Measurements from ENCODE around the gene SLC38A8.

The SLC38A8 gene

DNA sequence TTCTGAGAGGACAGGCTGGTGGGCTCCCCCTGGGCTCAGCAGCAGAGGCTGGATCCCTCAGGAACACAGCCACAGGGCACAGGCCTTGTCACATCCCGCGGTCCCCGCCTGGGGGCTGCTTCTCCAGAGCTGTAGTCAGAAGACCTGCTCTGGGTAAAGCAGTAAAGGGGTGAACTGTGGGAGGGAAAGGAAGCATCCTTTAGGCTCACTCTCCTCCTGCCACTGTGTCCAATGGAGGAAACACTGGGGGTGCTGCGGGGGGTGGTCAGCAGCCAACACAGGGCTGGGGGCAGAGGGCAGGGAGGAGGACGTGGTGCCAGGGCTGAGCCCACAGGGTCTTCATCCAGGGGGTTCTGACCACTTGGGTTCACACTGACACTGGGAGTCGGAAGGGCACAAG, 5.0 kb upstream of the SLC38A8 start:
- DNase-seq, result no peak

- DNase-seq, result no peak
These were observed 4.6 kb upstream of the SLC38A8 start for GRCh38 chr16:84047206-84047605.

DNA sequence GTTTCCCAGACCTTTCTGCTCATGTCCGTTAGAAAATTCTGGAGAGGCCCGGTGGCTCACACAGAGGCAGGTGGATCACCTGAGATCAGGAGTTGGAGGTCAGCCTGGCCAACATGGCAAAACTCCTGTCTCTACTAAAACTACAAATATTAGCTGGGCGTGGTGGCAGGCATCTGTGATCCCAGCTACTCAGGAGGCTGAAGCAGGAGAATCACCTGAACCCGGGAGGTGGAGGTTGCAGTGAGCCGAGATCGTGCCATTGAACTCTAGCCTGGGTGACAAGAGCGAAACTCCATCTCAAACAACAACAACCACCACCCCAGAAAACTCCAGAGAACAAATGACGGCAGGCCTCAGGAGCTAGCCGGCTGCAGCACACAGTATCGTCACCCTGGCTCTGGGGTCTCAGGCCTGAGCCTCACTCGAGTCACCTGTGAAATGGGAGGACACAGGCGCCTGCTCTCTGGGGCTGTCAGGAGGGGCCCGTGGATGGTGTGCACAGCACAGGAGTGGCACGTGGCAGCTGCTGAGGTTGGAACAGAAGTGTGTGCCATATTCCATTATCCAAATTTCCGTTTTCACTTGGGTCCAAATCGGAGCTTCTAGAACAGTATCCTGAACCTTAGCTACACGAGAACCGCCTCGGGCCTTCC, 3.3 kb upstream of the SLC38A8 start:
- DNase-seq, result no peak

DNA sequence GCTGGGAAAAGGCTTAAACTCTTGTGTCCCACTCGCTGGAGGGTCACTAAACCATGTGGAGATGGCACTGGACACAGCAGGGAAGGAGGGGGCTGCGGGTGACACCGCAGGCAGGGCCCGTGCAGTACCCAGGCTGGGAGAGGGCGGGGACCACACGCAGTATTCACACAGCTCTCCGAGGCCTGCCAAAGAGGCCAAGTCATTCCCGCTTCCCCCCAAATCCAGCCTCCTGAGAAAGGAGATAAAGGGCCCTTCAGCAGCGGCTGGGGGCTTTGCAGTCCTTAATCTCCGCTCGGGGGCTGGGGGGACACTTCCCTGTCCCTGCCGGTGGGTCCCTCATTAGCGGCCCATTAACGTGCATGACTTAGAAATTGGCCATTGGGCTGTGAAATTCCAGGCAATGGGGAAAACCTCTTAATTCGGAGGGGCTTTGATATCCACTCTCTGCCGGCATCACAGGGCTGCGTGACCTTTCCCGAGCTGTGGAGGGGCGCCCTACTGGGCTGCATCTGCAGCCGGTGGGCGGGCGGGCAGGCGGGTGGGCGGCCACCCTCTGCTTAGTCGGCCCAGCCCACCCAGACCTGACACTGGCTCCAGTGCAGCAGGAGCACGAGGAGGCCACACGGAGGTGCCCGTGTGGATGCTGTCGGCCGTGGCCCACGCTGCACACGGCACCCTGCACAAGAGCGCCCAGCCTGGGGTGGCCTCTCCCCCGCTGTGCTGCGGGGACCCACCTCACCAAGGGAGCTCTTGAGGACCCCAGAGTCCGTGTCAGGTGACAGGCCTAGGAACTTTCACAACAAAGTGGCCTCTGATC, 2.6 kb upstream of the SLC38A8 start:
- DNase-seq, result no peak

DNA sequence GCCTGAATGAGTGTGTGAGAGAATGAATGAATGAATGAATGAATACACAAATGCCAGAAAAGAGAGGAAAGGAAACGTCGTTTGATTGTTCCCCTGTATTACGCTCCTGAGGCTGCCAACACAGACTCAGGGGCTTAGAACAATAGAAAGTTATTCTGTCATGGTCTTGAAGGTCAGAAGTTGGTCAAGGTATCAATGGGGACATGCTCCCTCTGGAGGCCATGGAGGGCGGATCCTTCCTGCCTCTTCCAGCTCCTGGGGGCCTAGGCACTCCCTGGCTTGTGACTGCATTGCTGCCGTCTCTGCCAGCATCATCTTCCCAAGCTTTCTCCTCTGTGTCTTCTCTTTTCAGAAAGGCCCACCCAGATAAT, 1.5 kb upstream of the SLC38A8 start:
- DNase-seq, result peak; percentile 45

DNA sequence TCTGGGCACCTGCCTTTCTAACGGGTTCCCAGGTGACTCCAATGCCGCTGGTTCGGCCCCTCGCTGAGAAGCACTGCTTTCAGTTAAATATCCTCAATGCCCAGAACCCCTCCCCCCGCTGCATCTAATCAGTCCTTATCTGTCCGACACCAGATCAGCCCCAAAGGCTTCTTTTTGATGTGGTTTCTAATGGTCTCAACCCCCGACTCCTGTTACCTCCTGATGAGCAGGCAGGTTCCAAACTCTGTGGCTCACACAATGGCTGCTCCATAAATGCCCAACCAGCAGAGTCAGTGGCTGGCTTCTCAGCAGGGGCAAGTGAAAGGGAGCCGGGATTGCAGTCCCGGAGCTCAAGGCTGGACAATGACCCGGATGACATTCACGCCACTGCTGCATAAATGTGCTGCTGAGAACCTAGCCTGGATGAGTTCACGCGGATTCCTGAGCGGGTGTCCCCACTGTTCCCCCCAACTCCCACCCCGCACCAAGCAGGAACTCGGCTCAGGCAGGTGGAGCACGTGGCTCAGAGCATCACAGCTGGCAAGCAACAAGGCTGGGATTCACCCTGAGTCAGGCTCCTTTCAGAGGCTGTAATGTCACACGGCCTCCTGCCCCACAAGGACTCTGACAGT, 1.0 kb upstream of the SLC38A8 start:
- peak; percentile 74 for DNase-seq

DNA sequence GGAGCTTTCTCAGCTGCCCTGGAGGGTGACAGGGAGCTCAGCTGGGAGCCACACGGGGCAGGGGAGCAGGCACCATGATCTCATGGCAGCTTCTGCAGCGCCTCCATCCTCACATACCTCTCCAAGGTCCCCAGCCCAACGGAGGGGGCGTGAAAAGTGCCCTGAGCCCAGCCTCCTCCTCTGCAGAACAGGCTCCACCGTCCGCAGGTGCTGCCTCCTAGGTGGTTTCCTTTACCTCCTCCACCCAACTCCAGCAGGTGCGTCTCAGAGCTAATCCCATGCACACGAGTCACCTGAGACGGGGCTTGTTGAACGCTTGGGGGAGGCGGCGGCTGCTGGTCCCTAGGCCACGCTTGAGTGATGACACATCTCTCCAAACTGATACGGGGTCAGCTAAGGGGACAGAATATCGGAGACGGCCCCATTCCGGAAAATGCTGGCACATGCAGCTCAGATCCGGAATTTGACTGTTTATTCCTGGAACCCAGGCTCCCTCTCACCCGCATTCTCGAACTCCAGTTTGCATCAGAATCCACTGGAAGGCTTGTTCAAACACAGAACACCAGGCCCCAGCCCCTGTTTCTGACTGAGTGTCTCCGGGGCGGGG, 387 bp upstream of the SLC38A8 start:
- DNase-seq, result no peak

DNA sequence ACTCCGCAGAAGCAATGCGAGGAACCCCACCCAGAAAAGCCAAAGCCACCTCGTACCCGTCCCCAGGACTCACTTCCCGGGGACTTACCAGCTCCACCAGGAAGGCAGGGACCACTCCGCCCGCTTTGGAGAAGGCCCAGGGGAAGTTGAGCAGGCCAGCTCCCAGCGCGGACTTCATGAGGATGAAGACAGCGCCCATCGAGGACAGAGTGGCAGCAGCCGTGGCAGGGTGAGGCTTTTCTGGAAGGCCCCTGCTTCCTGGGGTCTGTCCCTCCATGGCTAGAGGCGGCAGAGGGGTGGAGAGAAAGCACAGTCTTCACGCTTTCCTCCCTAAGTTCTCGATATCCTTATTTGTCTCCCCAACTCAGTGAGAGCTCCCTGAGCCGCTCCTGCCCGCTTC, 714 bp downstream of the SLC38A8 start:
- DNase-seq, result no peak

DNA sequence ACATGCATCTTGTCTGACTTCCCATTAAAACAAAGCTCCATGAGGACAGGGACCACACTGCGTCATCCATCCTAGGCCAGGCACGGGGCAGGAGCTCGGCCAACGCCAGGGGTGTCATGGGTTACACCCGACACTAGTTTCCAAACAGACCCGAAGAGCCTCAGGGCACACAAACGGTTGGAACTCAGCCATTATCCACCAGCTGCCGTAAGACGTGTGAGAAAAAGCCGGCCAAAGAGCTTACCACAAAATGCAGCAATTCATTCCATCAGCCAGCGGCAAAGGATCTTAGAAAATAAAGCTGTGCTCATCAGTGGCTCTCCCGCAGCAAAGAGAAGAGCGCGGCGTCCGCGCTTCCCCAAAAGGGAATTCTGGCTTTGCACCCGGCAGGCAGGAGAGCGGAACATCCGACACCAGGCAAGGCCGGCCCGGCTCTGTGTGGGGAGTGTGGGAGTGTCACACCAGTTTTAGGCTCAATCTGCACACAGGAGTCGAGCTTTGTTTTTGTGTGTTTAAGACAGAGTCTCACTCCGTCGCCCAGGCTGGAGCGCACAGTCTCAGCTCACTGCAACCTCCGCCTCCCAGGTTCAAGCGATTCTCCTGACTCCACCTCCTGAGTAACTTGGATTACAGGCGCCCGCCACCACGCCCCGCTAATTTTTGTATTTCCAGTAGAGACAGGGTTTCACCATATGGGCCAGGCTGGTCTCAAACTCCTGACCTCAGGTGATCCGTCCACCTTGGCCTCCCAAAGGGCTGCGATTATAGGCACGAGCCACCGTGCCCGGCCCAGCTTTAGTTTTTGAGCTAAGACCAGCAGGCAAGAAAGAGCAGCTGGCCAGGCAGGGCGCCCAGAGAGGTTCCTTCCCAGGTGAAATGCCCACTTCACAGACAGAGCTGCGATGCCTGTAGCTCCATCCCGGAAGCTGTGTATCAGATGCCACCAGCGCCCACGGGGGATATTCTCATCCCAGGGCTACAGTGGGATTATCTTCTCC, 1.5 kb downstream of the SLC38A8 start:
- DNase-seq, result no peak

GRCh38 chr16:84040226-84040822, 2.3 kb downstream of the SLC38A8 start:
- no peak for DNase-seq

DNA sequence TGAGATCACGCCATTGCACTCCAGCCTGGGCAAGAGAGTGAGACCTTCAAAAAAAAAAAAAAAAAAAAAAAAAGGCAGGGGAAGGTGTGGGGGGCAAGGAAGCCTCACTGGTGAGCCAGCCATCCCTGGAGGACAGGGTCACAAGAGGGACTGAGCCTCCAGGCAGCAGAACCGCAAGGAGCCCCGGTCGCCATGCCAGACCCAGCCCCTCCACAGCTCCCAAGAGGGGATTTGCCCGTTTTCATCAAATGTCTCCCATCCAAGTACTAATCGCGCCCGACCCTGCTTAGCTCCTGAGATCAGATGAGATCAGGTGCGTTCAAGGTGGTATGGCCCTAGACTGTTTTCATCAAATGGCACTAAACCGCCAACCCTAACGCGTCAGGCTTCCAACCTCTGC, 2.9 kb downstream of the SLC38A8 start:
- no peak for DNase-seq

DNA sequence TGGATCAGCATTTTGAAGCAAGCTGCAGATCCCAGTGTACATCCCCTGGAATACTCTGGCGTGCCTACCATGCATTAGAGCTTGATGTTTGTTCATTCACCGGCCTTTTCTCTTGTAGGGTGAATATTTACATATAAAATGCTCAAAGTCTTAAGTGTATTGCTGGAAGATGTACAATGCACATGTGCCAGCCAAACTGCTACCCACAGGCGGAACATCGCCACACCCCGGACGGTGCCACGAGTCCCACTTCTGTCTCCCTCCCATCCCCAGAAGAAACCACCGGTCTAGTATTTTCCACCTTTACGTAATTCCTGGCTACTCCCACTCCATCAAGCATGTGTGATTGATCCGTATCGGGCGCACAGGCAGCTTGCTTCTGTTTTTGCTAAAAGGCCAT, 4.1 kb downstream of the SLC38A8 start:
- no peak for DNase-seq

- DNase-seq, result no peak
These were observed 5.6 kb downstream of the SLC38A8 start for GRCh38 chr16:84036982-84037425.

- DNase-seq, result no peak
These were observed 6.5 kb downstream of the SLC38A8 start for GRCh38 chr16:84036131-84036530.

- no peak for DNase-seq
These were observed 8.1 kb downstream of the SLC38A8 start for GRCh38 chr16:84034516-84034915.

DNA sequence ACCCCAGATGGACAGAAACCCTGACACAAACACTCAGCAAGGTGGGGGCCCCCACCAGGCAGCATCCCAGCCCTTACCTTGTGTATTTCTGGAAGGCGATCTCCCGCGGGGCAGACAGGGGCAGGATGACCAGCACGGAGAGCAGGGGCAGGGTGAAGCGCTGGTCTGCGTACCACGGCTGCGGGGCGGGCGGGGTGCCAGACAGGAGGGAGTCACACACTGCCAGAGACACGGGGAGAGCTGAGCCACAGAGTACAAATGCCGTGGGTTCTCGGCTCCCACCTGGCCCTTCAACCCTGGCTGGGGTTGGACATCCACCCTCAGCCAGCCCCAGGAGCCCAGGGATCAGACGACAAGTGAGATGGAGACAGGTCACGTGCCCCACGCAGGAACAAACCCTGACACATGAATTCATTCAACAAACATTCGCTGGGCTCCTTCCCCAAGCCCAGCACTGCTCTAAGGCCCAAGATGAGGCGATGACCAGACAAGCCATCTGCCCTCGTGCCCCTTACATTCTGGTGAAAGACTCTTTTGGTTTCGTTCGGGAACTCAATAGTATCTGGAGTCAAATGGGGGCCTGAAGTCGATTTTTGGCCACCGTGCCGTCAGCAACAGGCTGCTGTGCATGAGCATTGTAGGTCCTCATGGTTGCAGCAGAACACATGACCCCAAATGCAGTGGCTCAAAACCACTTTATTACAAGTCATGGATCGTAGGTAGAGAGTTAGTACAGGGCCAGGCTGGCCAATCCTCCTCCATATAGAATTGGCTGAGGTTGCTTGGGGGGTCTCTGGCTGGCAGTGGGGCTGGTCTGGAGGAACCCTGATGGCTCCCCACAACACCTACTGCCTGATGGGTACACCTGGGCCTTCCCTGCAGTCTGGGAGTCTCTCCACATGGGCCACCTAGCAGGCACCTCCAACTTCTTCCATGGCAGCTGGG, 9.1 kb downstream of the SLC38A8 start:
- no peak for DNase-seq

DNA sequence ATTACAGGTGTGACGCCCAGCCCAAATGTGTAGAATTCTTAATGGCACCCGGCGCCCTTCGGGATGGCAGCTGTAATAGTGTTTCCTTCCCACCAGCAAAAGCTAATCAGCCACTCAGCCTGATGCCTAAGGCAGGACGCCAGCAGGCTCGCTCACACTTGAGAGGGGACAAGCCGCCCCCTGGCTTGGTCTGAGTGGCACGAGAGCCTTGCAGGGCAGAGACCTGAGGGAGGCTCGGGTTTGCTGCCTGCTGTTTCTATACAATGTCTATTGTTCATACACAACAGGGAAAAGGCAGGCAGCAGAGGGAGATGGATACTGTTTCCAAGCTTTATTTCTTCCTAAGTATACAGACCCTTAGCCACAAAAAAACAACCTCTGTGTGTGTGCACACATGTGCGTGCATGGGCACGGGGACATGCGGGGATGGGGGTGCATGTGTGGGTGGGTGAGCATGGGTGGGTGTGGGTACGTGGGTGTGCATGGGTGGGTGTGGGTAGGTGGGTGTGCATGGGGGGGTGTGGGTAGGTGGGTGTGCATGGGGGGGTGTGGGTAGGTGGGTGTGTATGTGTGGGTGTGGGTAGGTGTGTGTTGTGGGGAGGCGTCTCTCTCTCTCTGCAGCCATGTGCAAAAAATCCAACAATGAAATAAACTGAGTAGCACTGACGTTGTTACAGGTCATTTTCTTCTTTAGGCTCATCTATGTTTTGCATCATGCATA, 10.0 kb downstream of the SLC38A8 start:
- DNase-seq, result no peak

GRCh38 chr16:84031556-84031955, 11.0 kb downstream of the SLC38A8 start:
- DNase-seq, result no peak

DNA sequence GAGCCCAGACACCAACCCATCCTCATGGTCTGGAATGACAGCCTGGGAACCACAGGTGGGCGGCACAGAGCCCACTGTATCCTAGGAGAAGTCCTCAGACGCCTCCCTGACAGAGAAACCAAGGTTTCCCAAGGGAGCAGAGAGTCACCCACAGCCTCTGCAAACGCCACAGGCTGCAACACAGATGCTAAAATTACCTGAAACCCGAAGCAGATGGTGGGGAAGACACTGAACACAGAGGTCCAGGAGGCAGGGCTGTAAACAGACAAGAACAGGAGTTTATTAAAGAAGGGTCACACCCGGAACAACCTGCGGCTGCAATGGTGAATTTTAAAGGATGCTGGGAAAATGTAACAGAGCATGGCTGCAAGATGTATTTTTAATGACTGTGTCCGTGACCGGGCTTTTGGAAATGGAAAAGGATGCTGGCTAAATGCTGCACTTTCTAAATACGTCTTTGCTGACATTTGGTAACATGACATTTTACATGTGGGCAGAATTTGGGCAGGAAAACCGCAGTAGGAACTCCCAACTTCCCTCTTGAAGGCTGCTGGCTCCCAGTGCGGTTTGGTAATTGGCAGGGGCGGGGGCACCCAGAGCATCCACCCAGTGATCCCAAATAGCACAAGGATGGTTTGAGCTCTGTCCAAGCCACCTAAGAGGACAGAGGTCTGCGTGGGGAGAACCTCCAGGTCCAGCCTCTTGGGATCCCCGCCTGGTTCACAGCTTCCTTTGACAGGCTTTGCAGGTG, 13.1 kb downstream of the SLC38A8 start:
- no peak for DNase-seq

Measured in hematopoietic multipotent progenitor cell treated with erythropoietin and hydrocortisone succinate and interleukin-3 and kit ligand, for 8 days (in vitro differentiated cells).